Mucosa of gallbladder (tissue), 1 donor: Measurements from ENCODE around the gene SATB2. TPM values are rescaled to one million over a fixed set of nuclear protein-coding genes. Genes with fewer than 3 reads are reported as not detected.

Experiments
- DNase-seq: peaks from one replicate; pipeline ENCODE4 v3.0.0-alpha.2; 2020; ENCODE audit warnings: low spot score
- total RNA-seq: library from RNA; stranded (reverse); gene quantifications from one replicate; pipeline ENCODE4 v1.2.1, GENCODE V29; 2021
- donor health status: DM: no; HTN: no; CAD: no.

The SATB2 gene
- total RNA-seq, 1 donor from 2014 or later: 6.4 TPM

GRCh38 chr2:199257261-199258224 lies 200.2 kb downstream of the SATB2 start:
- no peak for DNase-seq

GRCh38 chr2:199230091-199230490 lies 227.6 kb downstream of the SATB2 start:
- DNase-seq: no peak

GRCh38 chr2:199228887-199229819 lies 228.6 kb downstream of the SATB2 start:
- no peak for DNase-seq

GRCh38 chr2:199223791-199224190 lies 233.9 kb downstream of the SATB2 start:
- no peak for DNase-seq

- no peak for DNase-seq
Observed at GRCh38 chr2:199220920-199221319, 236.8 kb downstream of the SATB2 start.

GRCh38 chr2:199219551-199219950 lies 238.2 kb downstream of the SATB2 start:
- DNase-seq: no peak
